NCI-H774 (cell line): ENCODE data around the gene FAIM.
"Not testable (repeated sequence)": the region's sequence is repeated elsewhere in the genome, so short reads cannot be mapped to it uniquely, and the experiment has no call there.

ENCODE experiments used
- DNase-seq: peaks from one replicate; lab custom pipeline; 2025; lab: John Stamatoyannopoulos, UW

The FAIM gene

DNA sequence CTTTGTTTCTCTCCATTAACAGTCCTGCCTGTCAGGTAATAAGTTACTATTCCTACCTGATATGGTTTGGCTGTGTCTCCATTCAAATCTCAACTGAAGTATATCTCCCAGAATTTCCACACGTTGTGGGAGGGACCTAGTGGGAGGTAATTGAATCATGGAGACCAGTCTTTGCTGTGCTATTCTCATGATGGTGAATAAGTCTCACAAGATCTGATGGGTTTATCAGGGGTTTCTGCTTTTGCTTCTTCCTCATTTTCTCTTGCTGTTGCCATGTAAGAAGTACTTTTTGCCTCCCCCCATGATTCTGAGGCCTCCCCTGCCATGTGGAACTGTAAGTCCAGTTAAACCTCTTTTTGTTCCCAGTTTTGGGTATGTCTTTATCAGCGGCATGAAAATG, 6.9 kb upstream of the FAIM start:
- not testable (repeated sequence) for DNase-seq

DNA sequence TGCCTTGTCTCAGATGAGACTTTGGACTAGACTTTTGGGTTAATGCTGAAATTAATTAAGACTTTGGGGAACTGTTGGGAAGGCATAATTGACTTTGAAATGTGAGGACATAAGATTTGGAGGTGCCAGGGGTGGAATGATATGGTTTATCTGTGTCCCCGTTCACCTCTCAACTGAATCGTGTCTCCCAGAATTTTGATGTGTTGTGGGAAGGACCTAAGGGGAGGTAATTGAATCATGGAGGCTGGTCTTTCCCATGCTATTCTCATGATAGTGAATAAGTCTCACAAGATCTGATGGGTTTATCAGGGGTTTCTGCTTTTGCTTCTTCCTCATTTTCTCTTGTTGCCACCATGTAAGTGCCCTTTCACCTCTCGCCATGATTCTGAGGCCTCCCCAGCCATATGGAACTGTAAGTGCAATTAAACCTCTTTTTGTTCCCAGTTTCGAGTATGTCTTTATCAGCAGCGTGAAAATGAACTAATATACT, 4.4 kb upstream of the FAIM start:
- DNase-seq: not testable (repeated sequence)

DNA sequence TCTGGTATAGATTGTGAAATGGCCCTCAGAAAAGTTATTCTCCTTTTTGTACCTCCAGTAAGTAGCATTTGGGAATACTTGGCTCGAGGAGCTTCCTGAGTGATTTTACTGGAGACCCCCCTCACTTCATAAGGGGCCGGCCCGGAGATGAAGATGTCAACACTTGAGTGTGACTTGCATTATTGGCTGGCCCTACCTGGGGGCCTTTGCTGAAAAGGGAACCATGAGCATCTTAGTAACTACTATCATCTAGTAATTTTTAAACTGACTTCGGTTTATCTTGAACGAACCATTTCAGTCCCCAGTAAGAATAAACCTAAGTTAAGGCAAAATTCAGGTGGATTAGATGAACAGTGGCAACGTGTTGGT, 1.3 kb downstream of the FAIM start:
- DNase-seq: no peak

GRCh38 chr3:138615462-138615861, 6.9 kb downstream of the FAIM start:
- no peak for DNase-seq

GRCh38 chr3:138620431-138620830, 11.9 kb downstream of the FAIM start:
- no peak for DNase-seq

GRCh38 chr3:138624518-138624917, 15.9 kb downstream of the FAIM start:
- no peak for DNase-seq

DNA sequence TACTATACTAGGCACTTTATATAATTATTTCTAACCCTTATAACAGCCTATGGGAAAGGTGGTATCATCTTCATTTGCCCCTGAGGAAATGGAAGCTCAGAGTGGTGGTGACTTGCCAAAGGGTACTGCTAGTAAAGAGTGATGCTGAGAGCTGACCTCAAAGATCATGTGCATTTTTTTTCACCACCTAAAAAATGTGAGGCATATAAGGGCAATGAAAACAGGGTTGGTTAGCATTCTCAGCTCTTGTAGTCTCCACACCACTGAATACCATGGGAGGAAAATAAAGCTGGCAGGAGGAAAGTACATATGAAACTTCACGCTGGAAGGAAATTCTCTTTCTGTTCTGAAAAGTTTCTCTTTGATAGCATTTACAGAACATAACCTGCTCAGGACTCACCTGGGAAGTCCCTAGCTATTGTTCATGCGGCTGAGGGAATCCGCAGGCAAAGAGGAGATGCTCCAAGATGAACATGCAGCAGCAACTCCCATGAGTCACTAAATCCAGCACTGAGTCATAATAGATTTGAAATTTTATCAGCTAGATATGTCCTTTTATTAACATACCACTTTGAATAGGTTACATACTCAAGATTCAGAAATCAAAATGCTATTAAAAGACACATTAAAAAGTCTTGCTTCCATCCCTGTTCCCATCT, 17.3 kb downstream of the FAIM start:
- no peak for DNase-seq

DNA sequence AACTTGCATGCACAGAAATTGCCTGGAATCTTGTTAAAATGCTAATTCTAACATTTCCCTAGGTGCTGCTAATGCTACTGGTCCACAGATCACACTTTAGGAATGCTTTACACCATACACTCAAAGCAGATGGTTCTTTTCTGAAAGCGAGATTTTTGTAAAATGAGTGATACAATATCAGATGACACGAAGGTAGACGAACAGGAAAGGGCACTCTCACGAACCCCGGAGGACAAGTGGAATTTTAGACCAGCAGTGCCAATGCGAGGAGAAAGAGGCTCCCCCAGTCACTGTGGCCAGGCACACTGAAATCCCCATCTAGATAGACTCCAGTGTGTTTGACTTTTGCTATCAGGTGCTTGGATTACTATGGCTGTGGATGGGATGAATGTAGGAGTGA, 21.0 kb downstream of the FAIM start:
- no peak for DNase-seq

DNA sequence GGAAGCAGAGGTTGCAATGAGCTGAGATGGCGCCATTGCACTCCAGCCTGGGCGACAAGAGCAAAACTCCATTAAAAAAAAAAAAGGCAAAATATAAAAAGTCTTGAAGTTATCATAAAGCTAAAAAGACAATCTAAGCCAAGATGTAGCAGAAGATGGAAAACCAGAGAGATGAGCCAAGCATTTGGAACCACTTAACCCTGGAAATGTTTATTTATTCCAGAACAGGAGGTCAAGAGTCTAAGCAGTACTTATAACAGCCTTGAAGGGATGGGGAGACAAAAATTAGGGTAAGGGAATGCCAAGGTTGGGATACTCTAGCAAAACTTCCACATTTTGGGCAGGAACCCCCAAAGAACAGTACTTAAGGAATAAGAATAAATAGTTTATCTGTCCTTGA, 30.1 kb downstream of the FAIM start:
- DNase-seq: no peak

- no peak for DNase-seq
Observed at GRCh38 chr3:138640537-138640936, 32.0 kb downstream of the FAIM start.

GRCh38 chr3:138642226-138642926, 33.8 kb downstream of the FAIM start:
- no peak for DNase-seq

- no peak for DNase-seq
Observed at GRCh38 chr3:138642927-138643253, 34.3 kb downstream of the FAIM start.

DNA sequence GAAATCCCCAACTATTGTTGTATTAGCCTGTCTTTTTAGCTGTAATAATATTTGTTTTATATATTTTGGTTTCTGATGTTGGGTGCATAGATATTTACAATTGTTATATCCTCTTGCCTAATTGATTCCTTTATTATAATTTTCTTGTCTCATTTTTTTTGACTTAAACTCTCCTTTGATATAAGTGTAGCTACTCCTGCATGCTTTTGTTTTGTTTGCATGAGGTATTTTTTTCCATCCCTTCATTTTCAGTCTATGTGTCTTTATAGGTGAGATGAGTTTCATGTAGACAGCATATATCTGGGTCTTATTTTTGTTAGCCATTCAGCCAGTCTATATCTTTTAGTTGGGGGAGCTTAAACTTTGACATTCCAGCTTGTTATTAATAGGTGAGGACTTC, 37.4 kb downstream of the FAIM start:
- no peak for DNase-seq

DNA sequence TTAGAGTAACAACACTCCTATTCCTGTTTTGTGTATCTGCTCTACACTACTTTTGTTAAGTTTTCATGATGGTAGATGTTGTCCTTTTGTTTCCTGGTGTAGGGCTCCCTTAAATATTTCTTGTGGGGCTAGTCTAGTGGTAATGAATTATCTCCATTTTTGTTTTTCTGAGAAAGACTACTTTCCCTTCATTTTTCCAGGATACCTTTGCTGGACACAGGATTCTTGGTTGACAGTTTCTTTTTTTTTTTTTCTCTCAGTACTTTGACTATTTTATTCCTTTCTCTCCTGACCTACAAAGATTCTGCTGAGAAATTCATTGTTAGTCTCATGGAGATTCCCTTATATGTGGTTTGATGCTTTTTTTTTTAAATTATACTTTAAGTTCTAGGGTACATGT, 37.9 kb downstream of the FAIM start:
- no peak for DNase-seq

- DNase-seq: no peak
Observed at GRCh38 chr3:138649134-138649533, 40.6 kb downstream of the FAIM start.

DNA sequence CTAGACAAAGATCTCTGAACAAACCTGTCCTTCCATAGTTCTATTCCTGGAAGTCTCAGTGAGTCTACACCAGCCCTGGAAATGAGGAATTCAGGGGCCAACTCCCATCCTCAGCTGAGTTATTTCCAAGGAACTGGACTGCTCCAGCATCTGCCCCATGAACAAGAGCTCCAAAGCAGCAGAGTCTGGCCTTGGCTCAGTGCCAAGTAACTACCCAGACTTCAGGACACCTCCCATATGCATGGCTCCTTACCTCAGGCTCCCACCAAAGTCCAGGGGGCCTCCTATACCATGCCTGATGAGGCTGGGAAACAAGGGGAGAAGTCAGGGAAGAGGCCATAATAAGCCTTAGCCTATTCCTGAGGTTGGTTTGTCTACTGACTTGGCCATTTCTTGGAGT, 45.0 kb downstream of the FAIM start:
- DNase-seq: no peak

GRCh38 chr3:138657508-138657907, 48.9 kb downstream of the FAIM start:
- DNase-seq: no peak

GRCh38 chr3:138668107-138668506, 59.5 kb downstream of the FAIM start:
- no peak for DNase-seq

DNA sequence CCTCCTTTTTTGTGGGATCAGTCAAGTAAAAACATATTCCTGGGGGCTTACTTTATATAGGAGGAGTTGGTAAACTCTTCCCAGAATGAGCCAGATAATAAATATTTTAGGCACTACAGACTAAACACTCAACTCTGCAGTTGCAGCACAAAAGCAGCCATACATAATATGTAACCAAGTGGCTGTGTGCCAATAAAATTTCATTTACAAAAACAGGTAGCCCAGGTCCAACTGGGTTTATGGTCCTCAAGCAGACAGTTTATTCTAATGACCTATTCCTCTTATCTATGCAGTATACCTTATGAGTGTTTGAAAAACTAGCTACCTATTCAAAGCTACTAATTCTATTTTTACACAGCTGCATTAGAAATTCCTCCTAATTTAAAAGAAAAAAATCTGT, 61.8 kb downstream of the FAIM start:
- DNase-seq: peak; percentile 17

GRCh38 chr3:138673641-138674530, 65.3 kb downstream of the FAIM start:
- DNase-seq: peak; percentile 73

- no peak for DNase-seq
Observed at GRCh38 chr3:138675393-138675792, 66.8 kb downstream of the FAIM start.

DNA sequence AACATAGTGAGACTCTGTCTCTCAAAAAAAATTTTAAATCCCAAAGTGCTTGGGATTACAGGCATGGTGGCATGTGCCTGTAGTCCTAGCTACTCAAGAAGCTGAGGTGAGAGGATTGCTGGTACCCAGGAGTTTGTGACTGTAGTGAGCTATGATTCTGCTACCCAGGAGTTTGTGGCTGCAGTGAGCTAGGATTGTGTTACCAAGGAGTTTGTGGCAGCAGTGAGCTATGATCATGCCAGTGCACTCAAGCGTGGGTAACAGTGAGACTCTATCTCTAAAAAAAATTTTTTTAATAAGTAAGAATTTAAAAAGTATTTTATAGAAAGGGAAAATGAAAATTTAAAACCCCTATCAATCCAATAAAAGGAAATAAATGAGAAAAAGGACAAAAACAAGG, 69.5 kb downstream of the FAIM start:
- no peak for DNase-seq

DNA sequence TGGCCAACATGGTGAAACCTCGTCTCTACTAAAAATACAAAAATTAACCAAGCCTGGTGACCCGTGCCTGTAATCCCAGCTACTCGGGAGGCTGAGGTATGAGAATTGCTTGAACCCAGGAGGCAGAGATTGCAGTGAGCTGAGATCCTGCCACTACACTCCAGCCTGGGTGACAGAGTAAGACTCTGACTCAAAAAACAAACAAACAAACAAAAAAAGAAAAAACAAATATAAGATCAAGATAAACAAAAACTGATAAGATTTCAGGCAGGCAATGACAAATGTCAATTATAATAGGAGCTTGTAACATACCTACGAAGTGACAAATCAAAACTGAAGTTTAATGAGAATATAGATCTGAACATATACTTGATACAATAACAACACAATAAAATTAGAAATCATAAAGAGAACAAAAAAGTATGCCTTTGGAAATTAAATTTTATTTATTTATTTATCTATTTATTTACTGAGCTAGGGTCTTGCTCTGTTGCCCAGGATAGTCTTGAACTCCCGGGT, 70.4 kb downstream of the FAIM start:
- no peak for DNase-seq
